Ramos (cell line): Measurements from ENCODE around the gene ADH5.

ENCODE experiments used
- in situ Hi-C: fragments of 300-500 bp; cut with MboI; formaldehyde crosslinking; loops from one replicate; pipeline ENCODE4 v1.14.3; 2022; ENCODE audit warnings: low sequenced_read_pairs; ENCODE audit not compliant: unreplicated experiment

Gene ADH5

DNA sequence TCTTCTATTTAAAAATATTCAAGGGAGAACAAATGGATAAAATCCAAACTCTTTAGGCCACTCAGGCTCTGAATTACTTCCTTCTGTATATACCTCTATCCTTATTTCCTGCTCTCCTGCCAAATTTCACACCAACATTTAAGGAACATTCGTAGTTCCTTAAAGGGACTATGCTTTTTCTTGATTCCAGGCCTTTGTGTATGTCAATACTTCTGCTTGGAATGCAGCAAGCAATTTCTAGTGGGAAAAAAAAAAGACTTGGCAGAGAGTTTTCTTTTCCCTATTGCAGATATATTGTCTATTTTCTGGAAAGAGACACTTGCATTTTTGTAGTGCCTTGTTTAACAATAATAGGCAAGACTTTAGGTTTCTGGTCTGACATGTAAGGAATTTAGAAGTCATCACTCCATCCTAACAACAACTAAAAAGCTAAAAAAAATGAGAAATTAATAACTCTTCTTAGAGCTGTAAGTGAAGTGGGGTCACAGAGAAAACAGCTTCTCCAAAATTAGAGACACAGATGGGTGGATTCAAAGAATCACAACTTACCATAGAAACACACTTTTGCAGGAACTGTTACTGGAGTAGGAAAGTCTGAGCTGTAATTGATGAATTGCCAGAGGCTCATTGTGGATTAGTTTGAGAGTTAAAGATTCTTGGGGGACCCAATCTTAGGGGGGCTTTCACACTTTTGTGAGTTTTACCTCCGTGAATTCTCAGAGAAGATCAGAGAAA, 2.1 kb upstream of the ADH5 start:
- in situ Hi-C loops = loop anchor here (25.0 kb wide), 1 partner anchor 722 kb away; the partner anchor contains the start of gene DAPP1

- in situ Hi-C loops = loop anchor here (25.0 kb wide), 1 partner anchor 724 kb away; the partner anchor contains the start of gene DAPP1
These were observed 552 bp downstream of the ADH5 start for GRCh38 chr4:99088023-99088449.

- in situ Hi-C loops = loop anchor here (25.0 kb wide), 1 partner anchor 728 kb away; the partner anchor contains the start of gene DAPP1
These were observed 4.0 kb downstream of the ADH5 start for GRCh38 chr4:99084595-99084994.

DNA sequence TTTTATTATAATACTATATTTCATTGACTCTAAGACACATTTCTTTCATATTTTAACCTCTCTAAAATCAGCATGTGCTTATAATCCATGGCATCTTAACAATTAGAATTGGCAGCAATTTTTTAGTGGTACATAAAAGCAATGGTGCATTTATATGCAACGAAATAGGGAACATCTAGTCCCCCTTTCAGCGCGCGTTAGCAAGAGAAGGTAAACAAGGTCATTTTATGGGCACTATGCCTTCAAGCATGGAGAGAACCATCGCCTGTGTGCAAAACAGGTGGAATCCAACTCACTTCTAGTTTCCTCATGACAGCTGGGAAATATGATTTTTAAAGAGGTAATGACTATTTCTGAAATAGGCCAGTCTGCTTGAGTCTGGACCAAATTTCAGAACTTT, 6.4 kb downstream of the ADH5 start:
- in situ Hi-C loops = loop anchor here (25.0 kb wide), 1 partner anchor 730 kb away; the partner anchor contains the start of gene DAPP1

GRCh38 chr4:99080869-99081268, 7.7 kb downstream of the ADH5 start:
- in situ Hi-C loops = loop anchor here (25.0 kb wide), 1 partner anchor 731 kb away; the partner anchor contains the start of gene DAPP1

DNA sequence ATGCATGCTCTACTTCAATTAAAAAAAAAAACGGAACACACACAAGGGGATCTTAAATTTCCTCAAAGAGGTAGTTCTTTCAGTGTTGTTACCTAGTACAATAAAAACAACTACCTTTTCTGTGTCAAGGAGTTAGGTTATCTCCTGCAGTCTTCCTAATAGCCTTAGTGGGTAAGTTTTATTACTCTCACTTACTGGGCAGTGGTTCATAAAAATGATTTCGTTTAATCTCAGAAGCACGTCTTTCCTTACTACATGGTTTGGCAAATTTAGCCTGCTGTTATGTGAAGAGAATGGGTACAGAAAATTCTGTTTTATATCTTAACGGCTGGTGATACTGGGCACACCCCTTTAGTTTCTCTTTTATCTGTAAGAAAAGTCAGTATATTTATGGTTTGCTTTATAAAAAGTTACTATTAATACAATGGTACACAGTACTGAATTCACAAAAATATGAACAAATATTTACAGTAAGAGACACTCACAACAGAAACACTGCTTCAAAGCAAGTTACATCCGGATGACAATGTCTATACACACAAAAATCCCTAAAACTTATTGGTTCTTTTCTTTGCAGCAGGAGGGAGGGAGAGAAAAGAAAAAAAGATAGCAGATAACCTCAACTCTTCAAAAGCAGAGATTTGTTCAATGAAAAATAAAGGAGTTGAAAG, 8.8 kb downstream of the ADH5 start:
- in situ Hi-C loops = loop anchor here (25.0 kb wide), 1 partner anchor 733 kb away; the partner anchor contains the start of gene DAPP1

DNA sequence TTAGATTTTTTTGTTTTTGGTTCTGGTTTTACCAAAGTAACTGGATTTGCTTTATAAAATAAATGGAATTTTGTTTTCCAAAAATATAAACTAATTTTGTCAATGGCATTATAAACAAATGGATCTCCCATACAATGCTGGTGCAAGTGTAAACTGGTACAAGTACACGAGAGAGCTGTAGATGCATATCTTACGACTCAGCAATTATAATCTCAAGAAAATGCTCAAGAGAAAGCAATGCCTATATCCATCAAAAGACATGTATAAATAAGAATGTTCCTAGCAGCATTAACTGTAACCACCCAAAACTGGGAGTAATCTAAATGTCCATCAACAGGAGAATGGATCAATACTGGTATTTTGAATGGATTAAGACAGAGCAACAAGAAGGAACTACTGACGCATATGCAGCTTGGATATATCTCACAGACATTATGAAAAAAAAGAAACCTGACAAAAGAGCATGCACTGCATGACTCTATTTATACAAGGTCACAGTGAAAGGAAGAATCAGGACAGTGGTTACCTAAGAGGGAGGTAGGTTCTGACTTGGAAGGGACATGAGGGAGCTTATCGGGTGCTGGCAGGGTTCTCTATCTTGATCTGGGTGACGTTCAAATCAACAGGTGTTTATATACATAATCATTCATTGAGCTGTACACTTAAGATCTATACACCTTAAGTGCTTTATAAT, 9.5 kb downstream of the ADH5 start:
- in situ Hi-C loops = loop anchor here (25.0 kb wide), 1 partner anchor 733 kb away; the partner anchor contains the start of gene DAPP1

GRCh38 chr4:99078336-99078735, 10.3 kb downstream of the ADH5 start:
- in situ Hi-C loops = loop anchor here (25.0 kb wide), 1 partner anchor 734 kb away; the partner anchor contains the start of gene DAPP1

DNA sequence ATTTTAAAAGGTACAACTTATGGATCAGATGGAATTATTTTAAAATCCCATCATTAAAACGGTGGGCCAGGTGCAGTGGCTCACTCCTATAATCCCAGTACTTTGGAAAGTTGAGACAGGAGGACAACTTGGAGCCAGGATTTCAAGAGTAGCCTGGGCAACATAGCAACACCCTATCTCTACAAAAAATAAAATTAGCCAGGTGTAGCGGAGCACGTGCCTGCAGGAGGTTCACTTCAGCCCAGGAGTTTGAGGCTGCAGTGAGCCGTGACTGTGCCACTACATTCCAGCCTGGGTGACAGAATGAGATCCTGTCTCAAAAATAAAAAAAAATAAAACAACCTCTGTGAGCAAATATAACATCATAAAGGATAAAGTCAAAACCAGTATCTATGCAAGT, 11.4 kb downstream of the ADH5 start:
- in situ Hi-C loops = loop anchor here (25.0 kb wide), 1 partner anchor 735 kb away; the partner anchor contains the start of gene DAPP1

- in situ Hi-C loops = loop anchor here (25.0 kb wide), 1 partner anchor 736 kb away; the partner anchor contains the start of gene DAPP1
These were observed 12.2 kb downstream of the ADH5 start for GRCh38 chr4:99076292-99076976.

- in situ Hi-C loops = loop anchor here (25.0 kb wide), 2 partner anchors 737 to 913 kb away; partner anchors contain the start of gene DAPP1
These were observed 13.8 kb downstream of the ADH5 start for GRCh38 chr4:99074816-99075215.

DNA sequence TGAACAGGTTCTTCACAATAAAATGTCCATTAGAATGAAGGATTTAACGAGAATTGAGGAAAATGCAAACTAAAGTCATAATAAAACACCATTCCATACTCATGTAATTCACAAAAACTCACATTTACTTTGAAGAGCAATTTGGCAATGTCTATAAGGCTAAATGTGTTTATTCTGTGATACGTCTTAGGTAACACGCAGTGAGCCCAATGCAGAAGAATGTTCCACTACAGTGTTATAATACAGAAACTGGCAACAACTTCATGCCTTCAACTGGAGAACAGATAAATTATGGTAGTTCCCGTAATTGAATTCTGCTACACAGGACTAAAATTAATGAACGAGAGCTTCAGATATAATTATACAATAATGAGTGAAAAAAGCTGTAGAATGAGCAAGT, 17.4 kb downstream of the ADH5 start:
- in situ Hi-C loops = loop anchor here (25.0 kb wide), 1 partner anchor 909 kb away; no protein-coding TSS in a partner anchor

DNA sequence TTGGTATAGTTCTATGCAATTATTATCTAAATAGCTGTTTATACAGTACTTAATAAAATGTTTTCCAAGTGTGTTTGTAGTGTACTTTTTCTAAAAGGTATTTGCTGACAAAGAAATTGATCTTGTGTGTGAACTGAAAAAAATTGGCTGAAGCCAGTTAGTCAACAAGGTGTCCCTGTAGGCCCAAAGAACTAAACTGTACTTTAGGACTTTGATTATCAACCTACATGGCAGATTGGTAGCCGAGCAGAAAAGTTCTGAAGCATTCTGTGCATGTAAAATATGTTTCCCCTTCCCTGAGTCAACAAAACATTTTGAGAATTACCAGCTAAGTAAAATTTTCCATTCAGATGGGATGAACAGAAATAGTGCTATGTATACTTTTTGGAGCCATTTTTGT, 21.0 kb downstream of the ADH5 start:
- in situ Hi-C loops = loop anchor here (25.0 kb wide), 1 partner anchor 905 kb away; no protein-coding TSS in a partner anchor

DNA sequence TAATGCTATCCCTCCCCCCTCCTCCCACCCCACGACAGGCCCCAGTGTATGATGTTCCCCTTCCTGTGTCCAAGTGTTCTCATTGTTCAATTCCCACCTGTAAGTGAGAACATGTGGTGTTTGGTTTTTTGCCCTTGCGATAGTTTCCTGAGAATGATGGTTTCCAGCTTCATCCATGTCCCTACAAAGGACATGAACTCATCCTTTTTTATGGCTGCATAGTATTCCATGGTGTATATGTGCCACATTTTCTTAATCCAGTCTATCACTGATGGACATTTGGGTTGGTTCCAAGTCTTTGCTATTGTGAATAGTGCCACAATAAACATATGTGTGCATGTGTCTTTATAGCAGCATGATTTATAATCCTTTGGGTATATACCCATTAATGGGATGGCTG, 23.1 kb downstream of the ADH5 start:
- in situ Hi-C loops = loop anchor here (25.0 kb wide), 1 partner anchor 903 kb away; no protein-coding TSS in a partner anchor

DNA sequence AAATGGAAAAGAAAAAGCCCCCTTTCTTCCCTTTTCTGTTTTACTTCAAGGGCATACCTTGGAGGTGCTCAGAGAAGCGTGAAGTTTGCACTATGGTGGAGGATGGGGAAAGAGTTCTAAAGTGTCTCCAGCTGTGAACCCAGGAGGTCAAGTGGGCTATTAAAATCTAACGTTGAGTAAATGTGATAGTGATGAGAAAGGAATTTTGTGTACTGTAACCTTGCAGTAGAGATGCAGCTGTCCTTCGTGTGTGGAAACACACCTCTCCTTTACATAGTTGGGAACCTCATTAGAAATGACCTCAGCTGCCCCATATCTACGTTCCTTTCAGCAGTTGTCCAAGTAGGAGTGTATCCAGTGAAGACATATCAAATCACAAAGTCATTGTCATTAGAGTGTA, 26.5 kb downstream of the ADH5 start:
- in situ Hi-C loops = loop anchor here (25.0 kb wide), 1 partner anchor 900 kb away; no protein-coding TSS in a partner anchor

DNA sequence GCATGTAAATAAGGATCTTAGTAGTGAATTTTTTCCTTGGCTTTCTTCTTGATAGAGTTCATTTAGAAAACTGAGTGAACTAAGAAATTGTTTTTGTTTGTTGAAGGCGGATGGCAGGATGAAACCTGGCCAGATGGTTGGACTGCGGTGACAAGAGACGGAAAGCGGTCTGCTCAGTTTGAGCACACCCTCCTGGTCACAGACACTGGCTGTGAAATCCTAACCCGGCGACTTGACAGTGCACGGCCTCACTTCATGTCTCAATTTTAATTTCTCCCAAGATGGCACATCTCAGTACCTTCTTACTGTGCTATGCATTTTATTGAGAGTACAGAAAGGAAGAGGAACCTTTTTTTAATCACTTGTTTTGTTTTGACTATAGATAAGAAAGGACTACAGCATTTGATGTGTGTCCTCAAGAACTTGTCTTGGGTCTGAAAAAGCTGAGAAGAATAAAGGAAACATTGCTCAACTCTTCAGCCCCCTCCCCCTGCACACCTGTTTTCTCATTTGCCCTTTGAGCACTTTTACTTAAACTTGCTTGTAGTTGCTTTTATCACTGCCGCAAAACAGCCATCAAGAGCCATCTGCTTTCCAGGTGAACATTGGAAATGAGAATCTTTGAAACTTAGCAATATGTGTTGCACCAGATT, 27.4 kb downstream of the ADH5 start:
- in situ Hi-C loops = loop anchor here (25.0 kb wide), 1 partner anchor 899 kb away; no protein-coding TSS in a partner anchor

- in situ Hi-C loops = loop anchor here (25.0 kb wide), 1 partner anchor 897 kb away; no protein-coding TSS in a partner anchor
These were observed 29.0 kb downstream of the ADH5 start for GRCh38 chr4:99059550-99059949.

DNA sequence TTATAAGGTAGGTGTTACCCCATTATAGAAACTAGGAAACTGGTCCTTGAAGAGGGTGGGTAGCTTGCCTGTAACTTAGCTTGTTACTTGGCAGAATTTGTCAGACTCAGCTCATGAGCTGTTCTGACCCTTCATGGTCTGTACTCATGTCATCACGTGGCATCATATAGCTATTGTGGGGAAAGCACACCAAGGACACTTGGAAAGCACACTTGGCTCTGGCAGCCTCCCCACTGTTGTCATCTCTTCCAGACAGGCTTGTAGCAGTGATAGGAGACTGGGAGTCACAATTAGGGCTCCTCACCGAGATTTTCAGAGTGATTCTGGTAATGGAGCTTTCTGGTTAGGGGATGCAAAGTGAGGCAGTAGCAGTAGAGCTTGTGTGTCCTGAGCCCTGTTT, 30.4 kb downstream of the ADH5 start:
- in situ Hi-C loops = loop anchor here (25.0 kb wide), 1 partner anchor 896 kb away; no protein-coding TSS in a partner anchor
